VCaP (cell line): Measurements from ENCODE around the gene ZNF747.

Source experiments
- H3K27ac ChIP-seq: fragments of 450-650 bp; 2 replicates; pipeline ENCODE4 v1.5.1; 2017
- CTCF ChIP-seq: fragments of 450-650 bp; conservative IDR thresholded peaks from 2 replicates; pipeline ENCODE4 v1.5.1; 2017; ENCODE audit warnings: mild to moderate bottlenecking, moderate library complexity

The ZNF747 gene

GRCh38 chr16:30569746-30570635 lies 35.3 kb upstream of the ZNF747 start:
- TF ChIP-seq CTCF, result no peak
- H3K27ac ChIP-seq, result peak overlapping the region; percentile 93

- peak overlapping the region; percentile 93 for H3K27ac ChIP-seq
- TF ChIP-seq CTCF, result no peak
Measured at GRCh38 chr16:30569281-30569680, 34.6 kb upstream of the ZNF747 start.

- no peak for TF ChIP-seq CTCF
Measured at GRCh38 chr16:30567991-30568638, 33.5 kb upstream of the ZNF747 start.

GRCh38 chr16:30567160-30567990 lies 32.7 kb upstream of the ZNF747 start:
- H3K27ac ChIP-seq, result no peak overlapping the region
- TF ChIP-seq CTCF, result no peak

More at GRCh38 chr16:30567991-30568638, 33.5 kb upstream of the ZNF747 start:
- H3K27ac ChIP-seq, result no peak overlapping the region

GRCh38 chr16:30566531-30566930 lies 31.9 kb upstream of the ZNF747 start:
- TF ChIP-seq CTCF, result no peak
- H3K27ac ChIP-seq, result no peak overlapping the region

- H3K27ac ChIP-seq, result no peak overlapping the region
- TF ChIP-seq CTCF, result no peak
Measured at GRCh38 chr16:30565984-30566383, 31.3 kb upstream of the ZNF747 start.

GRCh38 chr16:30565526-30565925 lies 30.9 kb upstream of the ZNF747 start:
- H3K27ac ChIP-seq, result no peak overlapping the region
- TF ChIP-seq CTCF, result no peak
